GM12878 (cell line): ENCODE data around the gene SLC6A17. TPM values are rescaled to one million over a fixed set of nuclear protein-coding genes. Genes with fewer than 3 reads are reported as not detected.

Source experiments
- ATAC-seq: fragments of 200-7000 bp; cut with Tn5 transposase; 3 replicates; pipeline ENCODE4 v1.9.1; 2020; ENCODE audit warnings: mild to moderate bottlenecking, moderate library complexity
- BruUV-seq: library from RNA; stranded (reverse); fragments of 400-500 nt; replicated peaks from 2 replicates; lab custom pipeline; 2021; lab: Mats Ljungman, UMichigan
- CTCF ChIA-PET: fragments of 300-600 bp; sonication (Branson Sonifier 250); formaldehyde crosslinking; extraction: SDS; loops from one replicate; lab custom pipeline; 2021; ENCODE audit warnings: inconsistent platforms; lab: Yijun Ruan, JAX
- POLR2A ChIA-PET: fragments of 350-600 bp; formaldehyde crosslinking; extraction: SDS; loops from one replicate; lab custom pipeline; 2021; ENCODE audit warnings: inconsistent platforms; lab: Charles Lee
- RAD21 ChIA-PET: fragments of 300-600 bp; sonication (Branson Sonifier 250); formaldehyde crosslinking; loops from one replicate; lab custom pipeline; 2023; ENCODE audit warnings: antibody characterized with exemption; ENCODE audit not compliant: unreplicated experiment; lab: Charles Lee
- SMC1A ChIA-PET: fragments of 300-600 bp; sonication (Branson Sonifier 250); formaldehyde crosslinking; loops from one replicate; lab custom pipeline; 2023; ENCODE audit not compliant: unreplicated experiment, uncharacterized antibody; lab: Charles Lee
- DNase-seq: peaks from one replicate; pipeline ENCODE4 v3.0.0-alpha.2; 2011; ENCODE audit warnings: low read depth, low spot score
- FAIRE-seq: peaks from 3 replicates; lab custom pipeline; 2011; peaks lifted over from hg19 to GRCh38; lab: Jason Lieb, UNC
- H2AFZ ChIP-seq: 2 replicates; pipeline ENCODE4 v1.6.0; 2011; ENCODE audit warnings: low read depth, low read length, control low read depth; ENCODE audit not compliant: control insufficient read depth
- H3K27ac ChIP-seq: 2 replicates; pipeline ENCODE4 v1.5.1; 2011; ENCODE audit warnings: control low read depth; ENCODE audit not compliant: control insufficient read depth, insufficient read depth
- H3K27me3 ChIP-seq, 2 experiments: replicated peaks in 1 of 2; 2 replicates each; pipeline versions ENCODE4 v1.6.0 to v1.6.1; 2011; ENCODE audit warnings: low read length in 1 of 2; ENCODE audit not compliant: control insufficient read depth in 2 of 2, insufficient read depth in 2 of 2
- H3K36me3 ChIP-seq, 2 experiments: 2 replicates each; pipeline ENCODE4 v1.5.1; 2011; ENCODE audit warnings: low read length in 1 of 2; ENCODE audit not compliant: control insufficient read depth in 2 of 2, insufficient read depth in 2 of 2
- H3K4me1 ChIP-seq: 2 replicates; pipeline ENCODE4 v1.6.1; 2011; ENCODE audit warnings: mild to moderate bottlenecking, low read length, moderate library complexity, mixed read lengths; ENCODE audit not compliant: control insufficient read depth, insufficient read depth
- H3K4me2 ChIP-seq: 2 replicates; pipeline ENCODE4 v1.6.0; 2011; ENCODE audit warnings: control low read depth; ENCODE audit not compliant: control insufficient read depth, insufficient read depth
- H3K4me3 ChIP-seq: fragments of 200-600 bp; sonication (generic); 2 replicates; pipeline ENCODE4 v1.5.1; 2016
- H3K79me2 ChIP-seq: 2 replicates; pipeline ENCODE4 v1.6.0; 2011; ENCODE audit warnings: low read length; ENCODE audit not compliant: control insufficient read depth, insufficient read depth
- H3K9ac ChIP-seq: 2 replicates; pipeline ENCODE4 v1.8.0; 2011; ENCODE audit warnings: low read length, control low read depth, mixed read lengths; ENCODE audit not compliant: control insufficient read depth, insufficient read depth
- H3K9me3 ChIP-seq: replicated peaks from 3 replicates; pipeline ENCODE4 v1.5.1; 2011; ENCODE audit warnings: mild to moderate bottlenecking, low read length; ENCODE audit not compliant: control insufficient read depth, insufficient read depth
- H4K20me1 ChIP-seq: 2 replicates; pipeline ENCODE4 v1.6.0; 2011; ENCODE audit not compliant: control insufficient read depth, insufficient read depth
- ATF7 ChIP-seq: fragments of 450-650 bp; IDR thresholded peaks from 2 replicates; pipeline ENCODE4 v1.6.1; 2016; ENCODE audit warnings: low read depth, mild to moderate bottlenecking
- BACH1 ChIP-seq: fragments of 450-650 bp; IDR thresholded peaks from 2 replicates; pipeline ENCODE4 v1.6.1; 2017; ENCODE audit warnings: mild to moderate bottlenecking, borderline replicate concordance
- BMI1 ChIP-seq: fragments of 450-650 bp; IDR thresholded peaks from 2 replicates; pipeline ENCODE4 v1.6.1; 2016; ENCODE audit warnings: mild to moderate bottlenecking, moderate library complexity, borderline replicate concordance
- EED ChIP-seq: sonication (generic); IDR thresholded peaks from 2 replicates; pipeline ENCODE4 v1.6.1; 2016; ENCODE audit warnings: antibody characterized with exemption, low read depth
- HDGF ChIP-seq: fragments of 450-650 bp; IDR thresholded peaks from 2 replicates; pipeline ENCODE4 v1.6.1; 2016; ENCODE audit warnings: antibody characterized with exemption
- KAT2A ChIP-seq: conservative IDR thresholded peaks from 2 replicates; pipeline ENCODE4 v1.6.1; 2011; ENCODE audit warnings: low read depth, low read length; ENCODE audit not compliant: control insufficient read depth
- RFX5 ChIP-seq: IDR thresholded peaks from 2 replicates; pipeline ENCODE4 v1.6.1; 2011; ENCODE audit warnings: low read depth, low read length, improper control_type of control experiment
- SMAD5 ChIP-seq: IDR thresholded peaks from 2 replicates; pipeline ENCODE4 v1.6.1; 2016; ENCODE audit warnings: antibody characterized with exemption, low read depth
- ZNF622 ChIP-seq: fragments of 450-650 bp; IDR thresholded peaks from 2 replicates; pipeline ENCODE4 v1.6.1; 2017; ENCODE audit warnings: mild to moderate bottlenecking, inconsistent platforms
- WGBS: methylation state at CpG from one replicate; pipeline ENCODE4 v1.1.6; 2016; ENCODE audit warnings: low lambda C conversion rate; ENCODE audit not compliant: insufficient replicate concordance, insufficient coverage; ENCODE audit errors: missing lambda C conversion rate; 5-methylcytosine and 5-hydroxymethylcytosine counted together
- in situ Hi-C: fragments of 300-500 bp; cut with MboI; formaldehyde crosslinking; loops from 9 replicates; pipeline ENCODE4 v1.14.3; 2018; ENCODE audit warnings: mixed read lengths
- intact Hi-C: fragments of 100-400 bp; cut with micrococcal nuclease; formaldehyde crosslinking; loops from one replicate; pipeline ENCODE4 v1.14.2; 2022; ENCODE audit not compliant: unreplicated experiment
- polyA plus RNA-seq, 11 experiments: library from polyadenylated mRNA; depleted of rRNA in 4 of 11; unstranded in 6 of 11; stranded (reverse) in 5 of 11; fragments of >200 nt; fragmentation: Nextera tagmentation in 4 of 11; fragmentation: Illumina TruSeq in 1 of 11; extraction: Ambion mirVana in 4 of 11; extraction: Trizol in 1 of 11; gene quantifications; 1 replicate in 1 of 11; 2 replicates in 10 of 11; pipeline versions ENCODE4 v1.2.1 to v1.2.3, GENCODE V29; 2011 to 2016; ENCODE audit warnings: inconsistent platforms in 2 of 11, missing spikeins in 2 of 11, low read depth in 1 of 11
- total RNA-seq, 4 experiments: library from RNA; depleted of rRNA in 3 of 4; stranded (reverse); fragments of >200 nt in 3 of 4; fragmentation: Illumina TruSeq in 1 of 4; extraction: Trizol in 1 of 4; gene quantifications; 2 replicates each; pipeline versions ENCODE4 v1.2.1 to v1.2.3, GENCODE V29; 2013 to 2021
- TF ChIP-seq, protein P1 (sequence below): IDR thresholded peaks from 2 replicates; pipeline ENCODE4 v1.6.1; 2012; ENCODE audit warnings: low read depth, low read length, improper control_type of control experiment
- TF ChIP-seq, protein P2 (sequence below): fragments of 450-650 bp; IDR thresholded peaks from 2 replicates; pipeline ENCODE4 v1.6.1; 2017; ENCODE audit warnings: mild to moderate bottlenecking, low read depth, inconsistent platforms; ENCODE audit not compliant: poor library complexity, severe bottlenecking
- TF ChIP-seq, protein P3 (sequence below): fragments of 450-650 bp; IDR thresholded peaks from 2 replicates; pipeline ENCODE4 v1.6.1; 2017; ENCODE audit warnings: mild to moderate bottlenecking, moderate library complexity

The SLC6A17 gene
- total and polyA plus RNA-seq, 10 of the 15 experiments (the other 5 are each of a cell fraction or from before 2014, with no cell fraction given): not detected

DNA sequence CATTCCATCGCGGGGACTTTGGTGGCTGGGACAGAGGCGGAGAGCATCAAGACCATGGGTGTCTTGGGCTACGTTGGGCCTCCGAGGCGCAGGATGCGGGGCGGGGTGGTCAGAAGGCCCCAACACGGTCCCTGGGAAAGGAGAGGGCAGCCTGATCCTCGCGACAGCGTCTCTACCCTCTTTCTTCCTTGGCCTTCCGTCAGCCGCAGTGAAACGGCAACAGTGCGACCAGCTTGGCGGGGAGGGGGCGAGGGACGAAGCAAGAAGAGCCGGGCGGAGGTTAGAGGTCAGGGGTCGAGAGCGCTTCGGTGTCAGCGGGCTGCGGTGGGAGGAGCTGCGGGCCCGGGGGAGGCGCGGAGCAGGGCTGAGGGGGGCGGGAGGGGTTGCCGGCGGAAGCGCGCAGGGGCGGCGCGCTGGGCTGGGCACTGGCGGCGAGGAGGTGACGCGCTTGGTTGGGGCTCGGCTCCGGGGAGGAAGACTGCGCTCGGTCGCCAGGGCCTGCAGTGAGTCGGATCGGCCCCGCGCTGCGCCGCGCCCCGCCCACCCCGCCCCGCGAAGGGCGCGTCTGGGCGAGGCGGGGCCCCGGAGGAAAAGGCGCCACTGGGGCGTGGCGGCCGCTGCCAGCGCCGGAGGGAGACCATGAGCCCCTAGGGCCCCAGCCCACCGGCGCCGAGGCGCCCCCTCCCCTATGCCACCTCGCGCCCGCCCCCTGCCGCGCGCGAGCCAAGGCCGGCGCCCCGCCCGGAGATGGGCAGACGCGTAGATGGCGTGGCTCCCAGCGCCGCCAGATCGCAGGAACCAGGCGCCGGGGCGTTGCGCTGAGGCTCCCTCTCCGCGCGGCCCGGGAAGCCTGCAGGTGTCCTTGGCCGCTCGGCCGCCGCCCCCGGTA, 59.7 kb downstream of the SLC6A17 start, which contains the start of gene KCNC4:
Gene KCNC4, plus strand, starts transcription at position 600 of the 889 bp plus-strand sequence. CDS start 1,186 bp downstream, outside the sequence.
- Histone ChIP-seq H3K79me2 (no peaks in the 10 kb centered on the region), H3K9ac (peak within 1 kb of the TSS; percentile 2; the same call in 1 of the 2 replicates), H3K4me2 (peak within 1 kb of the TSS; percentile 99), H2AFZ (peak within 1 kb of the TSS; percentile 88), H3K27ac (no peak within 1 kb of the TSS), H3K9me3 (no peaks in the 10 kb centered on the region), H3K27me3 (peaks cover 0 to 14% of the 10 kb centered on the region in 2 experiments; a peak in 1 of 4 replicates), H3K4me1 (peaks cover 4% of the 10 kb centered on the region; the same call in 1 of the 2 replicates), H4K20me1 (no peaks in the 10 kb centered on the region), H3K4me3 (peak within 1 kb of the TSS; percentile 73), H3K36me3 (no peaks in the 10 kb centered on the region)
- ChIA-PET CTCF (interaction anchor here (0.9 to 18.8 kb wide), 13 partner anchors 32 to 287 kb away, joined by 3 to 753 read pairs (median 45); partner anchors contain the start of genes LAMTOR5 and RBM15), POLR2A (interaction anchor here (0.5 to 3.4 kb wide), 4 partner anchors 37 to 301 kb away, joined by 3 to 21 read pairs (median 4); partner anchors contain the start of gene RBM15), RAD21 (interaction anchor here (0.7 to 6.4 kb wide), 10 partner anchors 35 to 285 kb away, joined by 3 to 319 read pairs (median 4); partner anchors contain the start of gene RBM15), SMC1A (interaction anchor here (0.9 to 17.8 kb wide), 14 partner anchors 8 to 250 kb away, joined by 3 to 524 read pairs (median 4); partner anchors contain the start of genes LAMTOR5 and RBM15)
- in situ Hi-C loops (loop anchor here (5.0 kb wide), 1 partner anchor 197 kb away; the partner anchor contains the start of gene LAMTOR5), intact Hi-C loops (no loop called here)
- DNase-seq: peak; percentile 65
- peak; percentile 38 for FAIRE-seq
- ATAC-seq: peak; percentile 91
- 8% methylated on average over 37 of the region's 103 CpGs for WGBS
- BruUV-seq: no TSS peak
- TF ChIP-seq, protein P1, sequence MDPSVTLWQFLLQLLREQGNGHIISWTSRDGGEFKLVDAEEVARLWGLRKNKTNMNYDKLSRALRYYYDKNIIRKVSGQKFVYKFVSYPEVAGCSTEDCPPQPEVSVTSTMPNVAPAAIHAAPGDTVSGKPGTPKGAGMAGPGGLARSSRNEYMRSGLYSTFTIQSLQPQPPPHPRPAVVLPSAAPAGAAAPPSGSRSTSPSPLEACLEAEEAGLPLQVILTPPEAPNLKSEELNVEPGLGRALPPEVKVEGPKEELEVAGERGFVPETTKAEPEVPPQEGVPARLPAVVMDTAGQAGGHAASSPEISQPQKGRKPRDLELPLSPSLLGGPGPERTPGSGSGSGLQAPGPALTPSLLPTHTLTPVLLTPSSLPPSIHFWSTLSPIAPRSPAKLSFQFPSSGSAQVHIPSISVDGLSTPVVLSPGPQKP: no peak
- TF ChIP-seq KAT2A (no peak), HDGF (peak; percentile 72; the same call in 1 of the 2 replicates), BACH1 (no peak; the same call in 1 of the 2 replicates), ZNF622 (no peak), SMAD5 (no peak), BMI1 (no peak), EED (no peak), RFX5 (no peak), ATF7 (no peak)
- TF ChIP-seq, protein P2, sequence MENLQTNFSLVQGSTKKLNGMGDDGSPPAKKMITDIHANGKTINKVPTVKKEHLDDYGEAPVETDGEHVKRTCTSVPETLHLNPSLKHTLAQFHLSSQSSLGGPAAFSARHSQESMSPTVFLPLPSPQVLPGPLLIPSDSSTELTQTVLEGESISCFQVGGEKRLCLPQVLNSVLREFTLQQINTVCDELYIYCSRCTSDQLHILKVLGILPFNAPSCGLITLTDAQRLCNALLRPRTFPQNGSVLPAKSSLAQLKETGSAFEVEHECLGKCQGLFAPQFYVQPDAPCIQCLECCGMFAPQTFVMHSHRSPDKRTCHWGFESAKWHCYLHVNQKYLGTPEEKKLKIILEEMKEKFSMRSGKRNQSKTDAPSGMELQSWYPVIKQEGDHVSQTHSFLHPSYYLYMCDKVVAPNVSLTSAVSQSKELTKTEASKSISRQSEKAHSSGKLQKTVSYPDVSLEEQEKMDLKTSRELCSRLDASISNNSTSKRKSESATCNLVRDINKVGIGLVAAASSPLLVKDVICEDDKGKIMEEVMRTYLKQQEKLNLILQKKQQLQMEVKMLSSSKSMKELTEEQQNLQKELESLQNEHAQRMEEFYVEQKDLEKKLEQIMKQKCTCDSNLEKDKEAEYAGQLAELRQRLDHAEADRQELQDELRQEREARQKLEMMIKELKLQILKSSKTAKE: no peak
- TF ChIP-seq, protein P3, sequence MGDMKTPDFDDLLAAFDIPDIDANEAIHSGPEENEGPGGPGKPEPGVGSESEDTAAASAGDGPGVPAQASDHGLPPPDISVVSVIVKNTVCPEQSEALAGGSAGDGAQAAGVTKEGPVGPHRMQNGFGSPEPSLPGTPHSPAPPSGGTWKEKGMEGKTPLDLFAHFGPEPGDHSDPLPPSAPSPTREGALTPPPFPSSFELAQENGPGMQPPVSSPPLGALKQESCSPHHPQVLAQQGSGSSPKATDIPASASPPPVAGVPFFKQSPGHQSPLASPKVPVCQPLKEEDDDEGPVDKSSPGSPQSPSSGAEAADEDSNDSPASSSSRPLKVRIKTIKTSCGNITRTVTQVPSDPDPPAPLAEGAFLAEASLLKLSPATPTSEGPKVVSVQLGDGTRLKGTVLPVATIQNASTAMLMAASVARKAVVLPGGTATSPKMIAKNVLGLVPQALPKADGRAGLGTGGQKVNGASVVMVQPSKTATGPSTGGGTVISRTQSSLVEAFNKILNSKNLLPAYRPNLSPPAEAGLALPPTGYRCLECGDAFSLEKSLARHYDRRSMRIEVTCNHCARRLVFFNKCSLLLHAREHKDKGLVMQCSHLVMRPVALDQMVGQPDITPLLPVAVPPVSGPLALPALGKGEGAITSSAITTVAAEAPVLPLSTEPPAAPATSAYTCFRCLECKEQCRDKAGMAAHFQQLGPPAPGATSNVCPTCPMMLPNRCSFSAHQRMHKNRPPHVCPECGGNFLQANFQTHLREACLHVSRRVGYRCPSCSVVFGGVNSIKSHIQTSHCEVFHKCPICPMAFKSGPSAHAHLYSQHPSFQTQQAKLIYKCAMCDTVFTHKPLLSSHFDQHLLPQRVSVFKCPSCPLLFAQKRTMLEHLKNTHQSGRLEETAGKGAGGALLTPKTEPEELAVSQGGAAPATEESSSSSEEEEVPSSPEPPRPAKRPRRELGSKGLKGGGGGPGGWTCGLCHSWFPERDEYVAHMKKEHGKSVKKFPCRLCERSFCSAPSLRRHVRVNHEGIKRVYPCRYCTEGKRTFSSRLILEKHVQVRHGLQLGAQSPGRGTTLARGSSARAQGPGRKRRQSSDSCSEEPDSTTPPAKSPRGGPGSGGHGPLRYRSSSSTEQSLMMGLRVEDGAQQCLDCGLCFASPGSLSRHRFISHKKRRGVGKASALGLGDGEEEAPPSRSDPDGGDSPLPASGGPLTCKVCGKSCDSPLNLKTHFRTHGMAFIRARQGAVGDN: peak; percentile 94
